ENCODE data around the gene ENTPD6.
"Not testable (repeated sequence)": the region's sequence is repeated elsewhere in the genome, so short reads cannot be mapped to it uniquely, and the experiment has no call there.

Gene ENTPD6

GRCh38 chr20:25223765-25224720, 28.5 kb downstream of the ENTPD6 start:
- no peak for DNase-seq (ENCODE audit: low read depth)

- DNase-seq (ENCODE audit: low read depth) = no peak
Measured at GRCh38 chr20:25224941-25225340, 29.4 kb downstream of the ENTPD6 start.

GRCh38 chr20:25225642-25226432, 30.3 kb downstream of the ENTPD6 start:
- no peak for DNase-seq (ENCODE audit: low read depth)

- DNase-seq (ENCODE audit: low read depth) = no peak
Measured at GRCh38 chr20:25226433-25227316, 31.2 kb downstream of the ENTPD6 start.

GRCh38 chr20:25227317-25227831, 31.9 kb downstream of the ENTPD6 start:
- DNase-seq (ENCODE audit: low read depth) = no peak

- DNase-seq (ENCODE audit: low read depth) = no peak
Measured at GRCh38 chr20:25229486-25230165, 34.1 kb downstream of the ENTPD6 start.

- no peak for DNase-seq (ENCODE audit: low read depth)
Measured at GRCh38 chr20:25230166-25230831, 34.8 kb downstream of the ENTPD6 start.

- no peak for DNase-seq (ENCODE audit: low read depth)
Measured at GRCh38 chr20:25233016-25233772, 37.7 kb downstream of the ENTPD6 start.

GRCh38 chr20:25234009-25234849, 38.7 kb downstream of the ENTPD6 start:
- not testable (repeated sequence) for DNase-seq (ENCODE audit: low read depth)

- DNase-seq (ENCODE audit: low read depth) = no peak
Measured at GRCh38 chr20:25236450-25237304, 41.2 kb downstream of the ENTPD6 start.

GRCh38 chr20:25237610-25238318, 42.3 kb downstream of the ENTPD6 start:
- DNase-seq (ENCODE audit: low read depth) = peak; percentile 41

GRCh38 chr20:25238319-25239037, 43.0 kb downstream of the ENTPD6 start:
- no peak for DNase-seq (ENCODE audit: low read depth)

- no peak for DNase-seq (ENCODE audit: low read depth)
Measured at GRCh38 chr20:25239387-25240370, 44.2 kb downstream of the ENTPD6 start.

- not testable (repeated sequence) for DNase-seq (ENCODE audit: low read depth)
Measured at GRCh38 chr20:25240851-25241658, 45.5 kb downstream of the ENTPD6 start.

- DNase-seq (ENCODE audit: low read depth) = not testable (repeated sequence)
Measured at GRCh38 chr20:25241659-25241955, 46.1 kb downstream of the ENTPD6 start.
